Neural cell (in vitro differentiated cells): Measurements from ENCODE around the gene CELSR2. TPM values are rescaled to one million over a fixed set of nuclear protein-coding genes. Genes with fewer than 3 reads are reported as not detected.

Experiments used
- H2AFZ ChIP-seq: fragments of 200-600, 300-800 bp; sonication (generic), shearing (Covaris generic); 2 replicates; pipeline ENCODE4 v1.6.0; 2014; ENCODE audit warnings: low read depth, mild to moderate bottlenecking, antibody characterized with exemption, low read length, moderate library complexity
- H3F3A ChIP-seq: fragments of 200-600 bp; shearing (Covaris generic); 2 replicates; pipeline ENCODE4 v1.6.1; 2016; ENCODE audit warnings: mild to moderate bottlenecking, moderate library complexity, mixed read lengths, antibody characterized with exemption, low read length; ENCODE audit not compliant: insufficient read depth, poor library complexity, severe bottlenecking
- H3K27ac ChIP-seq: fragments of 200-600, 300-800 bp; sonication (generic), shearing (Covaris generic); 2 replicates; pipeline ENCODE4 v1.5.1; 2014; ENCODE audit warnings: mild to moderate bottlenecking, low read length, moderate library complexity
- H3K27me3 ChIP-seq: fragments of 300-800, 200-600 bp; sonication (generic), shearing (Covaris generic); 2 replicates; pipeline ENCODE4 v1.6.0; 2014; ENCODE audit warnings: mild to moderate bottlenecking, low read depth, low read length, moderate library complexity; ENCODE audit not compliant: insufficient read depth
- H3K36me3 ChIP-seq: fragments of 300-800, 200-600 bp; sonication (generic), shearing (Covaris generic); 2 replicates; pipeline ENCODE4 v1.5.1; 2014; ENCODE audit warnings: mild to moderate bottlenecking, antibody characterized with exemption, low read length, moderate library complexity; ENCODE audit not compliant: insufficient read depth
- H3K4me2 ChIP-seq: fragments of 300-800, 200-600 bp; sonication (generic), shearing (Covaris generic); 2 replicates; pipeline ENCODE4 v1.6.0; 2014; ENCODE audit warnings: mild to moderate bottlenecking, low read length
- H3K4me3 ChIP-seq: fragments of 300-800, 200-600 bp; sonication (generic), shearing (Covaris generic); 2 replicates; pipeline ENCODE4 v1.5.1; 2014; ENCODE audit warnings: mild to moderate bottlenecking, low read length, moderate library complexity
- H3K79me2 ChIP-seq: fragments of 200-600 bp; shearing (Covaris generic); replicated peaks from 2 replicates; pipeline ENCODE4 v1.6.0; 2014; ENCODE audit warnings: mild to moderate bottlenecking, low read length, moderate library complexity; ENCODE audit not compliant: insufficient read depth
- H3K9ac ChIP-seq: fragments of 300-800, 200-600 bp; sonication (generic), shearing (Covaris generic); 2 replicates; pipeline ENCODE4 v1.6.1; 2016; ENCODE audit warnings: mild to moderate bottlenecking, low read length, mixed read lengths
- H3K9me2 ChIP-seq: fragments of 200-600 bp; shearing (Covaris generic); 2 replicates; pipeline ENCODE4 v1.6.1; 2016; ENCODE audit warnings: mild to moderate bottlenecking, low read length, mixed read lengths; ENCODE audit not compliant: insufficient read depth
- H3K9me3 ChIP-seq: fragments of 200-600, 300-800 bp; sonication (generic), shearing (Covaris generic); 2 replicates; pipeline ENCODE4 v1.6.1; 2016; ENCODE audit warnings: mild to moderate bottlenecking, mixed run types, low read length, moderate library complexity, mixed read lengths
- H4K20me1 ChIP-seq: fragments of 200-600 bp; shearing (Covaris generic); 2 replicates; pipeline ENCODE4 v1.6.1; 2016; ENCODE audit warnings: mild to moderate bottlenecking, mixed run types; ENCODE audit not compliant: insufficient read depth
- EP300 ChIP-seq: fragments of 450-650 bp; conservative IDR thresholded peaks from 2 replicates; pipeline ENCODE4 v1.6.1; 2014; ENCODE audit warnings: antibody characterized with exemption, mild to moderate bottlenecking, moderate library complexity; ENCODE audit not compliant: poor library complexity, severe bottlenecking
- EZH2 ChIP-seq: fragments of 200-600, 300-800 bp; shearing (Covaris generic), sonication (generic); IDR thresholded peaks from 2 replicates; pipeline ENCODE4 v1.6.1; 2014; ENCODE audit warnings: antibody characterized with exemption, low read length, borderline replicate concordance, mild to moderate bottlenecking; ENCODE audit not compliant: insufficient read depth, poor library complexity, severe bottlenecking
- MXI1 ChIP-seq: fragments of 450-650 bp; conservative IDR thresholded peaks from 2 replicates; pipeline ENCODE4 v1.6.1; 2014; ENCODE audit warnings: antibody characterized with exemption, mild to moderate bottlenecking; ENCODE audit not compliant: poor library complexity, severe bottlenecking
- POLR2AphosphoS5 ChIP-seq: IDR thresholded peaks from 2 replicates; pipeline ENCODE4 v1.6.1; 2012
- RAD21 ChIP-seq: fragments of 450-650 bp; conservative IDR thresholded peaks from 2 replicates; pipeline ENCODE4 v1.6.1; 2014; ENCODE audit warnings: antibody characterized with exemption, mild to moderate bottlenecking, moderate library complexity
- SMC3 ChIP-seq: fragments of 450-650 bp; conservative IDR thresholded peaks from 2 replicates; pipeline ENCODE4 v1.6.1; 2014; ENCODE audit warnings: antibody characterized with exemption, mild to moderate bottlenecking, moderate library complexity; ENCODE audit not compliant: poor library complexity
- TAF1 ChIP-seq: IDR thresholded peaks from 2 replicates; pipeline ENCODE4 v1.6.1; 2012; ENCODE audit warnings: low read depth
- polyA plus RNA-seq: library from polyadenylated mRNA; depleted of rRNA; stranded (reverse); fragments of >200 nt; gene quantifications from 2 replicates; pipeline ENCODE4 v1.2.3, GENCODE V29; 2014
- TF ChIP-seq, protein P1 (sequence below): fragments of 450-650 bp; IDR thresholded peaks from 2 replicates; pipeline ENCODE4 v1.5.1; 2014; ENCODE audit warnings: antibody characterized with exemption, mild to moderate bottlenecking, moderate library complexity; ENCODE audit not compliant: poor library complexity, severe bottlenecking
- TF ChIP-seq, protein P2 (sequence below): IDR thresholded peaks from 2 replicates; pipeline ENCODE4 v1.6.1; 2012; ENCODE audit warnings: borderline replicate concordance

The CELSR2 gene
- polyA plus RNA-seq, 1 donor from 2014 or later = 7.9 TPM

DNA sequence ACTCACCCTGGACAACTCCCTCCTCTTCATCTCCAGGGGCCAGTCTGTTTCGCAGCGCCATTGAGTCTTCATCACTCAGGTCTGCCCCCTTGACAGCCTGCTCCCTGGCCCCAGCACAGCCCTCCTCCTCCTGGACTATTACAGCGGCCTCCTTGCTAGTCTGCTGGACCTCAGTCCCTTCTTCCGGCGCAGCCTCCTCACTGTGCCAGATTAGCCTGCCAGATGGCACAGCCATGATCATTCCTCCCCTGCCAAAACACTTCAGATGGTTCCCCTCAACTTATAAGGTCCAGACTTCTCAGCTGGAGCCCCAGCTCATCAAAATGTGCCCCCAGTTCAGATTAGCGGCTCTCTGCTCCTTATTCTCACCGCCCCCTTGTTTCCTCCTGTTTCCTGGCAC lies 7.0 kb upstream of the CELSR2 start:
- no peaks in the 10 kb centered on the region for H3K9me3 ChIP-seq
- H3K79me2 ChIP-seq = no peaks in the 10 kb centered on the region
- no peaks in the 10 kb centered on the region for H4K20me1 ChIP-seq
- no peak overlapping the region for H3K27ac ChIP-seq
- H3K9me2 ChIP-seq = no peaks in the 10 kb centered on the region
- no peak overlapping the region for H3K4me3 ChIP-seq
- no peaks in the 10 kb centered on the region for H3F3A ChIP-seq
- no peaks in the 10 kb centered on the region for H3K27me3 ChIP-seq
- peaks cover 3% of the 10 kb centered on the region for H3K36me3 ChIP-seq
- H3K9ac ChIP-seq = no peak overlapping the region
- TF ChIP-seq, protein P1, sequence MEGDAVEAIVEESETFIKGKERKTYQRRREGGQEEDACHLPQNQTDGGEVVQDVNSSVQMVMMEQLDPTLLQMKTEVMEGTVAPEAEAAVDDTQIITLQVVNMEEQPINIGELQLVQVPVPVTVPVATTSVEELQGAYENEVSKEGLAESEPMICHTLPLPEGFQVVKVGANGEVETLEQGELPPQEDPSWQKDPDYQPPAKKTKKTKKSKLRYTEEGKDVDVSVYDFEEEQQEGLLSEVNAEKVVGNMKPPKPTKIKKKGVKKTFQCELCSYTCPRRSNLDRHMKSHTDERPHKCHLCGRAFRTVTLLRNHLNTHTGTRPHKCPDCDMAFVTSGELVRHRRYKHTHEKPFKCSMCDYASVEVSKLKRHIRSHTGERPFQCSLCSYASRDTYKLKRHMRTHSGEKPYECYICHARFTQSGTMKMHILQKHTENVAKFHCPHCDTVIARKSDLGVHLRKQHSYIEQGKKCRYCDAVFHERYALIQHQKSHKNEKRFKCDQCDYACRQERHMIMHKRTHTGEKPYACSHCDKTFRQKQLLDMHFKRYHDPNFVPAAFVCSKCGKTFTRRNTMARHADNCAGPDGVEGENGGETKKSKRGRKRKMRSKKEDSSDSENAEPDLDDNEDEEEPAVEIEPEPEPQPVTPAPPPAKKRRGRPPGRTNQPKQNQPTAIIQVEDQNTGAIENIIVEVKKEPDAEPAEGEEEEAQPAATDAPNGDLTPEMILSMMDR = no peak
- TF ChIP-seq TAF1 = no peak
- no peak for TF ChIP-seq SMC3
- TF ChIP-seq, protein P2, sequence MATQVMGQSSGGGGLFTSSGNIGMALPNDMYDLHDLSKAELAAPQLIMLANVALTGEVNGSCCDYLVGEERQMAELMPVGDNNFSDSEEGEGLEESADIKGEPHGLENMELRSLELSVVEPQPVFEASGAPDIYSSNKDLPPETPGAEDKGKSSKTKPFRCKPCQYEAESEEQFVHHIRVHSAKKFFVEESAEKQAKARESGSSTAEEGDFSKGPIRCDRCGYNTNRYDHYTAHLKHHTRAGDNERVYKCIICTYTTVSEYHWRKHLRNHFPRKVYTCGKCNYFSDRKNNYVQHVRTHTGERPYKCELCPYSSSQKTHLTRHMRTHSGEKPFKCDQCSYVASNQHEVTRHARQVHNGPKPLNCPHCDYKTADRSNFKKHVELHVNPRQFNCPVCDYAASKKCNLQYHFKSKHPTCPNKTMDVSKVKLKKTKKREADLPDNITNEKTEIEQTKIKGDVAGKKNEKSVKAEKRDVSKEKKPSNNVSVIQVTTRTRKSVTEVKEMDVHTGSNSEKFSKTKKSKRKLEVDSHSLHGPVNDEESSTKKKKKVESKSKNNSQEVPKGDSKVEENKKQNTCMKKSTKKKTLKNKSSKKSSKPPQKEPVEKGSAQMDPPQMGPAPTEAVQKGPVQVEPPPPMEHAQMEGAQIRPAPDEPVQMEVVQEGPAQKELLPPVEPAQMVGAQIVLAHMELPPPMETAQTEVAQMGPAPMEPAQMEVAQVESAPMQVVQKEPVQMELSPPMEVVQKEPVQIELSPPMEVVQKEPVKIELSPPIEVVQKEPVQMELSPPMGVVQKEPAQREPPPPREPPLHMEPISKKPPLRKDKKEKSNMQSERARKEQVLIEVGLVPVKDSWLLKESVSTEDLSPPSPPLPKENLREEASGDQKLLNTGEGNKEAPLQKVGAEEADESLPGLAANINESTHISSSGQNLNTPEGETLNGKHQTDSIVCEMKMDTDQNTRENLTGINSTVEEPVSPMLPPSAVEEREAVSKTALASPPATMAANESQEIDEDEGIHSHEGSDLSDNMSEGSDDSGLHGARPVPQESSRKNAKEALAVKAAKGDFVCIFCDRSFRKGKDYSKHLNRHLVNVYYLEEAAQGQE = no peak
- TF ChIP-seq EZH2 = no peak
- TF ChIP-seq EP300 = no peak
- no peak for TF ChIP-seq RAD21
- no peak for TF ChIP-seq MXI1
- no peak for TF ChIP-seq POLR2AphosphoS5
- H3K4me2 ChIP-seq = no peak overlapping the region
- H2AFZ ChIP-seq = no peak overlapping the region

DNA sequence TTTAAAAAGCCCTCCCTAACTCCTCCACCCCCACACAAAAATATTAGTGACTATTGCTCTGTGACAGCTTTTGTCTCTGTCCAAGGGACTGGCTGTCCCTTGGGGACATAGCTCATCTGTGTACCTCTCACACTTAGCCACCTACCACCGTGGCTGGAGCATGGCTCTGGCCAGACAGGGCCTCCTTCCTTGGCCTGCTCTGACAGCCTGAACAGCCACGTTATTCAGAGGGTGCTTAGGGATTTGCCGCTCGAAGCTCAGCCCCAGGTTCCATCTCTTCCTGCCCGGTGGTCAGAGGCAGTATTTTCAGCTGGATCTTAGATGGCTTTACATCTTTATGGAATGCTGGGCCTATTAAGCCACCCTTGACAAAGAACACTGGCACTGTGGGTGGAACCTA lies 6.1 kb upstream of the CELSR2 start:
- H3K4me2 ChIP-seq = no peak overlapping the region
- no peaks in the 10 kb centered on the region for H3K9me3 ChIP-seq
- H2AFZ ChIP-seq = no peak overlapping the region
- H3K27me3 ChIP-seq = no peaks in the 10 kb centered on the region
- no peaks in the 10 kb centered on the region for H4K20me1 ChIP-seq
- no peak overlapping the region for H3K9ac ChIP-seq
- H3F3A ChIP-seq = no peaks in the 10 kb centered on the region
- H3K36me3 ChIP-seq = no peaks in the 10 kb centered on the region
- no peaks in the 10 kb centered on the region for H3K9me2 ChIP-seq
- no peak overlapping the region for H3K4me3 ChIP-seq
- no peak overlapping the region for H3K27ac ChIP-seq
- TF ChIP-seq SMC3 (no peak), TAF1 (no peak), RAD21 (no peak), EZH2 (no peak)
- H3K79me2 ChIP-seq = no peaks in the 10 kb centered on the region
